ENCODE measurements around the gene TMIE. TPM values are rescaled to one million over a fixed set of nuclear protein-coding genes. Genes with fewer than 3 reads are reported as not detected.

TMIE gene
- total RNA-seq, 1 experiment from 2014 or later, result 1.1 TPM

GRCh38 chr3:46719044-46719565, 17.9 kb downstream of the TMIE start:
- no peak overlapping the region for H3K4me3 ChIP-seq (ENCODE audit: low read depth in 2 of 2, low read length in 2 of 2)
- H3K4me1 ChIP-seq (ENCODE audit: control insufficient read depth, insufficient read depth, low read length), result peaks cover 2% of the 10 kb centered on the region; the same call in 1 of the 2 replicates
- no peak overlapping the region for H3K27ac ChIP-seq (ENCODE audit: low read length)
- no peaks in the 10 kb centered on the region for H3K27me3 ChIP-seq (ENCODE audit: control insufficient read depth, insufficient read depth, low read length)
- no peak for TF ChIP-seq TCF7L2 (IDR thresholded peaks at IDR 0.05; ENCODE audit: low read depth, low read length)
- no peak for TF ChIP-seq POLR2AphosphoS5 (IDR thresholded peaks at IDR 0.05; ENCODE audit: low read depth, low read length)
- no peak for TF ChIP-seq REST (IDR thresholded peaks at IDR 0.05; ENCODE audit: insufficient read depth in 1 of 2, low read depth in 2 of 2, low read length in 1 of 2)
- no peak for TF ChIP-seq SIN3A (IDR thresholded peaks at IDR 0.05; ENCODE audit: borderline replicate concordance, insufficient read depth, low read depth, low read length)
- no peak for TF ChIP-seq CTCF (IDR thresholded peaks at IDR 0.05)
- ChIA-PET POLR2A (no interaction called here), CTCF (no interaction called here)
- in situ Hi-C loops (cut with HindIII; ENCODE audit: low pct_unique_long_range_greater_than_20kb, low sequenced_read_pairs) (no loop called here), intact Hi-C loops (cut with micrococcal nuclease; ENCODE audit: unreplicated experiment) (no loop called here)
- no peak for DNase-seq (ENCODE audit: low read depth, low spot score)
- no peaks in the 10 kb centered on the region for H3K36me3 ChIP-seq (ENCODE audit: control insufficient read depth, insufficient read depth, low read length)
- no peaks in the 10 kb centered on the region for H3K9me3 ChIP-seq (ENCODE audit: control insufficient read depth, insufficient read depth, low read depth, low read length)
- BruUV-seq (replicated peaks), result no TSS peak
- ATAC-seq, result no peak

GRCh38 chr3:46719735-46720271, 18.6 kb downstream of the TMIE start:
- in situ Hi-C loops (cut with HindIII; ENCODE audit: low pct_unique_long_range_greater_than_20kb, low sequenced_read_pairs), result no loop called here
- Histone ChIP-seq H3K27ac (ENCODE audit: low read length) (no peak overlapping the region), H3K27me3 (ENCODE audit: control insufficient read depth, insufficient read depth, low read length) (no peaks in the 10 kb centered on the region), H3K36me3 (ENCODE audit: control insufficient read depth, insufficient read depth, low read length) (no peaks in the 10 kb centered on the region), H3K4me3 (ENCODE audit: low read depth in 2 of 2, low read length in 2 of 2) (no peak overlapping the region), H3K9me3 (ENCODE audit: control insufficient read depth, insufficient read depth, low read depth, low read length) (no peaks in the 10 kb centered on the region), H3K4me1 (ENCODE audit: control insufficient read depth, insufficient read depth, low read length) (no peaks in the 10 kb centered on the region)
- ATAC-seq (no peak), DNase-seq (ENCODE audit: low read depth, low spot score) (no peak)
- intact Hi-C loops (cut with micrococcal nuclease; ENCODE audit: unreplicated experiment), result no loop called here
- ChIA-PET CTCF (no interaction called here), POLR2A (no interaction called here)
- TF ChIP-seq REST (IDR thresholded peaks at IDR 0.05; ENCODE audit: insufficient read depth in 1 of 2, low read depth in 2 of 2, low read length in 1 of 2) (no peak), SIN3A (IDR thresholded peaks at IDR 0.05; ENCODE audit: borderline replicate concordance, insufficient read depth, low read depth, low read length) (no peak), TCF7L2 (IDR thresholded peaks at IDR 0.05; ENCODE audit: low read depth, low read length) (no peak), CTCF (IDR thresholded peaks at IDR 0.05) (no peak), POLR2AphosphoS5 (IDR thresholded peaks at IDR 0.05; ENCODE audit: low read depth, low read length) (no peak)
- BruUV-seq (replicated peaks), result no TSS peak
